ENCODE measurements around the gene EML3. TPM values are rescaled to one million over a fixed set of nuclear protein-coding genes. Genes with fewer than 3 reads are reported as not detected.
"Not testable (repeated sequence)": the region's sequence is repeated elsewhere in the genome, so short reads cannot be mapped to it uniquely, and the experiment has no call there.

EML3 gene
- 11.2 TPM for total RNA-seq

- peak; percentile 91 for DNase-seq
Measured at GRCh38 chr11:62612366-62613290, at the start of gene EML3, which contains the start of gene ROM1. Gene EML3, minus strand, starts transcription at chr11:62612775. Its CDS starts 318 bp downstream, at chr11:62612457. Gene ROM1, plus strand, starts transcription at chr11:62613257. Its CDS starts 25 bp downstream, at chr11:62613282.

- no peak for DNase-seq
Measured at GRCh38 chr11:62656796-62657429, 44.3 kb upstream of the EML3 start.

- no peak for DNase-seq
Measured at GRCh38 chr11:62654297-62654696, 41.7 kb upstream of the EML3 start.

- no peak for DNase-seq
Measured at GRCh38 chr11:62652161-62653006, 39.8 kb upstream of the EML3 start.

- DNase-seq = not testable (repeated sequence)
Measured at GRCh38 chr11:62650283-62650682, 37.7 kb upstream of the EML3 start.

DNA sequence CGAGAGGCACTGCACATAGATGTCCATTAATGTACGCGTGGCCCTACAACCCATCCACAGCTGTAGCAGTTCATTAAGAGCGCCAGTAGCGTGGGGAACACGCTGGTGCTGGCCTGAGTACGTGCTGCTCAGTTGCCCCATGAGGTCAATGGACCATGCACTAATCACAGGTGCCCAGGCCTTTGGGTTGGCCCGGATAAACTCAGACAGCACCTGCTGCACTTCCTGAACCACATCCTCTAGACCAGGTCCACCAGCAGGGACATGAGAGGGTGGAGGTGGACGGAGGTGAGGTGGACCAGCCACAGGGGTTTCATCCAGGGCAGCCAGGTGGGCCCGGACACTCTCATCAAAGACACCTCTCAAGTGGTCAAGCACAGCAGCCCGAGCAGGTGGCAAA, 36.9 kb upstream of the EML3 start:
- DNase-seq = no peak

DNA sequence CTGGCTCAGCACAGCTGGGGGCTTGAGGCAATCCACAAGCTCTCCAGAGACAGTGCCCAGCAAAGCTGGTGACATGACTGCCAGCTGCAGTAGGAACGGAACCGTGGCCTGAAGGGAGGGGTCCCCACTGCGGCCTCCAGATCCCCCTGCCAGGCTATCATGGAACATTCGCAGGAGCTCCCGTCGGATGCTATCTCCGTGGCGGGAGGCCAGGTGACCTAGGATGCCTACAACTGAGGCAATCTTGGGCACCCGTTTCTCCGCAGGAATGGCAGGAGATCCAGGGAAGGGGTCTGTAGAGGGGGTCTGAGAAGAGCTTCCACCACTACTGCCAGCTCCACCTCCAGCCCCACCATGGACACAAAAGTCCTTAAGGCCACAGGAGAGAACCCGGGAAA, 36.4 kb upstream of the EML3 start:
- DNase-seq = no peak

GRCh38 chr11:62648185-62648966, 35.8 kb upstream of the EML3 start:
- no peak for DNase-seq

- no peak for DNase-seq
Measured at GRCh38 chr11:62647609-62648005, 35.0 kb upstream of the EML3 start.

DNA sequence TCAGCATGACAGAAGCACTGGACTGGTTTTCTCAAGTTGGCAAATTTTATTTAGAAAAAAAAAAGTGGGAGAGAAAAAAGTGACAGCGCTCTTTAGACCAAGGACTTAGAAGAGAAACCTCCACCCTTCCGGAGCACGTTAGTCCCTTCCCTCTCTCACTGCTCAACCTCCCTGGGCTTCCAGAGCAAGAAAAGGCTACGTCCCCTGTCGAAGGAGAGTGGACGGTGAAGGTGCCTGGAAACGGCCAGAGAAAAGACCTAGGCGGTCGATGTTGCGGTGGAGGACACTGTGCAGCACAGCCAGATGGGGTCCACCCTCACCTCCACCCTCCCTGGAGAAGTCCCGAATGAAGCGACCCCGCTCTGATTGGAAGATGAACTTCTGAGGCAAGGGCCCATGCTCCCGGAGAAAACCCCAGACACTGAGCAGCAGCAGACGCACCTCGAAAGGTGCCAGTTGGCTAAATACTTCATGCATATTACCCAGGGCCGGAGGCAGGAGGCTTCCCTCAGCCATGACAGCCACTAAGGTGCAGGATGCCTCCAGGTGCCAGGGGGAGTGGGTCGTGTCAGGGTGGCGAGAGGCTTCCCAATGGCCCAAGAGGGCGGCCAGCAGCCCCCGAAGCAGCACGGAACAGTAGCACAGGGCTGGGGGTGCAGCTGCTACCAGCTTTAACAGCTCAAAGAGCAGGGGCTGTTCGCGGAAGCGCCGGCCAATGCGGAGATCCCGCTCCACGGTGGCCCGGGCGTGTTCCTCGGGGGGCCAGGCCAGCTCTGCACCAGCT, 34.4 kb upstream of the EML3 start:
- DNase-seq = no peak

GRCh38 chr11:62645946-62646824, 33.6 kb upstream of the EML3 start, which contains the start of gene GANAB:
Gene GANAB, minus strand, starts transcription at chr11:62646613. Its CDS starts 14 bp downstream, at chr11:62646599.
- peak; percentile 100 for DNase-seq

DNA sequence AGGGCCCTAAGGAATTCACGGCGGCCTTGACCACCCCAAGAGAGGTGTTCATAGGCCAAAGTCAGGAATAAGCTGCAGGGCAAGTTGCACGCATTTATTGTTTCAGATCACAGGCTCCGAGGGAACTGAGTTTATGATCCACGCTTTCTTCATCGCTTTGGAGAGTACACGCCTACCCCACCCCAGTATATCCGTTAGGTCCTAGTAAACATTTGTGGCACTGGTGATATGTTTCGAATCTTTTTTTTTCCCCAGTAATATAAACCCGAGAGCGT, 33.0 kb upstream of the EML3 start:
- no peak for DNase-seq

DNA sequence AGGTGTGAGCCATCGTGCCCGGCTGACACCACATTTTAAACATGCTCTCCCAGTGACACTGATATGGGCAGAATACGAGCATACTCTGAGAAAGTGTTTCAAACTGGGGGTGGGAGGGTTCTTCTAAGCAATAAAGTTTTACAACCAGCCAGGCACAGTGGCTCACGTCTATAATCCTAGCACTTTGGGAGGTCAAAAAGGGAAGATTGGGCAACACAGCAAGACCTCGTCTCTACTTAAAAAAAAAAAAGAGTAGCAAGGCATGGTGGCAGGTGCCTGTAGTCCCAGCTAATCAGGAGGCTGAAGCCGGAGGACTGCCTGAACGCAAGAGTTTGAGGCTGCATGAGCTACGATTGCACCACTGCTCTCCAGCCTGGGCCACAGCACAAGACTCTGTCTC, 31.6 kb upstream of the EML3 start:
- DNase-seq = no peak

- no peak for DNase-seq
Measured at GRCh38 chr11:62632492-62632891, 19.9 kb upstream of the EML3 start.

- no peak for DNase-seq
Measured at GRCh38 chr11:62627713-62628112, 15.1 kb upstream of the EML3 start.

DNA sequence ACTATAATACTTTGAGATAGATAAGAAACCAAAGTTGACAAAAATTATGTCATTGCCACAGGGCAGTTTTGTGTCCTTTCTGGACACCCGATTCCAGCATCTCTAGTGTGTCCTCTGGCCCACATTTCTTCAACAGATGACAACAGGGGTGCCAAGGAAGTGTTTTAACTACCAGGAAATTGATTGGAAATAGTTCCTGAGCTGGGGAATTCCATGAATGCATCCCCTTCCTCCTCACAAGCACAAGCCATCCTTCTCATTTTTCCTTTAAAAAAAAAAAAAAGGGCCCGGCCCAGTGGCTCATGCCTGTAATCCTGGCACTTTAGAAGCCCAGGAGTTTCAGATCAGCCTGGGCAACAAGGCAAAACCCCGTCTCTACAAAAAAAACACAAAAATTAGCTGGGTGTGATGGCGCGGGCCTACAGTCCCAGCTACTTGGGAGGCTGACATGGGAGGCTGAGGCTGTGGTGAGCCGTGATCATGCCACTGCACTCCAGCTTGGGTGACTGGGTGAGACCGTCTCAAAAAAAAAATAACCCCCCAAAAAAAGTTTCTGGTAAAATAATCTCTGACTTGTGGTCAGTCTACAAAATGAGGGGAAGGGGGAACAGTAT, 10.0 kb upstream of the EML3 start:
- DNase-seq = no peak

GRCh38 chr11:62621567-62622470, 9.2 kb upstream of the EML3 start, which contains the start of gene B3GAT3:
Gene B3GAT3, minus strand, starts transcription at chr11:62621986. Its CDS starts 39 bp downstream, at chr11:62621947.
- peak; percentile 98 for DNase-seq

DNA sequence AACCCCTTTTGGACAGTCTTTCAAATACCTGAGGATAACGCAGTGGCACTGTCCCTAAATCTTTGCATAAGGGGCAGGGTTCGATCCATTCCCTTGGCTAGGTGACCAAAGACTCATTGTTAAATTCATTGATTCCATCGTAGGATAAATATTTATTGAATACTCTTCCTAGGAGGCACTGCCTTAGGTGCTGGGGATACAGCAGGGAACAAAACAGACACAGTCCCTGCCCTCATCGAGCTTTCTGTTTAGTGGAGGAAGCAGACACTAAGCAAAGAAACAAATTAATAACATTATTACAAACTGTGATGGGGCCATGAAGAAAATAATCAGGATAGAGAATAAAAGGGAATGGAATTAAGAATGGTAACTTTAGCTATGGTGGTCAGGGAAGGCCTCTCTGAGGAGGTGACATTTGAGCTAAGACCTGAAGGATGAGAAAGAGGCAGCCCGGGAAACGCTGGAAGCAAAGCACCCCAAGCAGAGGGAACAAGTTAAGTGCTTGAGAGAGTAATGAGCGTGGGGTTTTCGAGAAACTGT, 8.5 kb upstream of the EML3 start:
- no peak for DNase-seq

Data from tongue (tissue), 2 donors.